AG09309 (cell line): ENCODE measurements around the gene SLC17A9.

Source experiments
- DNase-seq: peaks from one replicate; pipeline ENCODE4 v3.0.0-alpha.2; 2010; ENCODE audit warnings: low read depth
- H3K4me3 ChIP-seq: 2 replicates; pipeline ENCODE4 v1.5.1; 2011; ENCODE audit warnings: mild to moderate bottlenecking, low read depth, low read length, moderate library complexity; ENCODE audit not compliant: control insufficient read depth
- CTCF ChIP-seq: IDR thresholded peaks from 2 replicates; pipeline ENCODE4 v1.5.1; 2011; ENCODE audit warnings: mild to moderate bottlenecking, low read depth, low read length, inconsistent platforms; ENCODE audit not compliant: insufficient read depth, control insufficient read depth; ENCODE audit errors: missing control alignments

SLC17A9 gene

DNA sequence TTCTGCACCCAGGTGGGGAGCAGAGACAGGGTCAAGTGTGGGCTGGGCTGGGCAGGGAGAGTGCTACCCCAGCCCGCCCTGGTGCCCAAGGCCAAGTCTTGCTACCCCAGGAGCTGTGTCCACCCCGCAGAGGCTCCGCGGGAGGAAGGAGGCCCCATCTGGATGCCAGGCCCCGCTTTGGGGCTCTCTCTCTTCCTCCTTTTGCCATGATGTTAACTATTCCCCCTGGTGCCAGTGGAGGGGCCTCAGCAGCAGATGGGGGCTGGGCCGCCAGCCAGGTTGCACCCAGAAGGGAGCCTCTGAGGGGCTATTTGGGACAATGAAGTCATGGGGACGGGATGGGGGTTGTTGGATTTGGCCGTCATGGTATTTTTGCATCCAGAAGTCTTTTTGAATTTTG, 9.3 kb downstream of the SLC17A9 start:
- DNase-seq = no peak
- H3K4me3 ChIP-seq = no peak overlapping the region
- no peak for TF ChIP-seq CTCF

DNA sequence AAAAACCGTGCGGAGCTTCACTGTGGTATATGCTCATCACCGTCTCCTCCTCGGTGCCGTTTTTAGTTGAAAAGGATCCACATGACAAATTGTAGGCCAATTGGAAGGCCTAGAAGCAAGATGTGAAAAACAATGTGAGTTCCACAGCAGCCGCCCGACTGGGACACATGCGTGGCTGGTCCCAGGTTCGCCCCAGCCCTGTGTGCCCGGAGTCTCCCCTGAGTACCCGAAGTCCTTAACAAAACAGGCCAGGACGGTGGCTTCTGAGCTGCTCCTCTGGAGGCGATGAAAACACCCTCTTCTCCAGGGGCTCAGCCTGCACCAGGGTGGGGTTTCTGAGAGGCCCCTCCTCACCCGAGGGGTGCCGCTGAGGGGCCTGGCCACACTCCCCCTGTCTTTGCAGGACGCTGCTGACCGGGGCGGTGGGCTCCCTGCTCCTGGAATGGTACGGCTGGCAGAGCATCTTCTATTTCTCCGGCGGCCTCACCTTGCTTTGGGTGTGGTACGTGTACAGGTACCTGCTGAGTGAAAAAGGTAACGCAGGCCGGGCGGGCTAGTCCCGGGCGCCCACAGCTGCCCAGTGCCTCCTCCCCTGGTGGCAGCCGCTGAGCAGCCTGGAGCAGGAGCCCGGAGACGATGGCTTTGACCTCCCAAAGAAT, 9.8 kb downstream of the SLC17A9 start:
- no peak for TF ChIP-seq CTCF
- no peak overlapping the region for H3K4me3 ChIP-seq
- DNase-seq = no peak

- no peak for TF ChIP-seq CTCF
- no peak for DNase-seq
- H3K4me3 ChIP-seq = no peak overlapping the region
These were observed 10.5 kb downstream of the SLC17A9 start for GRCh38 chr20:62962891-62963613.

GRCh38 chr20:62963614-62964397, 11.3 kb downstream of the SLC17A9 start:
- TF ChIP-seq CTCF = no peak
- no peak for DNase-seq
- H3K4me3 ChIP-seq = no peak overlapping the region

DNA sequence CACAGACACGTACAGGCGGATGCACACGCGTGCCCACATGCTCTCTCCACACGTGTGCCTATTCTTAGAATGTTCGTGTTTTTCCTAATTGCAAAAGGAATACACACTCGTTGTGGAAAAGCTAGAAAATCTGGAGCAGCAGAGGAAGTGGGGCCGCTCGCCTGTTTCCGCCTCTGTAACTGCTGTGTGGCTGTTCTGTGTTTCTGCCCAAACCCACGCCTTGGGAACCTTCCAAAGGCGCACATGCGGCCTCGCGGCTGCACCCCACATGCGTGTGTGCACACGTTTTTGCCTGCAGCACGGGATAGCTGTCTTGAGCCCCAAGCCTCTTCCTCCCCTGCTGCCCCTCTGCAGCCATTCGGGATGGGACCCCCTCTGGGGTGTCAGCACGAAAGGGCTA, 12.2 kb downstream of the SLC17A9 start:
- no peak overlapping the region for H3K4me3 ChIP-seq
- TF ChIP-seq CTCF = no peak
- DNase-seq = no peak

- TF ChIP-seq CTCF = no peak
These were observed 12.9 kb downstream of the SLC17A9 start for GRCh38 chr20:62965363-62965771.

More at GRCh38 chr20:62965363-62965771, 12.9 kb downstream of the SLC17A9 start:
- DNase-seq = no peak
- H3K4me3 ChIP-seq = no peak overlapping the region
